GM04504 (cell line): ENCODE data around the gene PHF3.

Experiments
- DNase-seq: peaks from one replicate; pipeline ENCODE4 v3.0.0-alpha.2; 2012; ENCODE audit warnings: low read depth

Gene PHF3

GRCh38 chr6:63649269-63649668 is 13.7 kb downstream of the PHF3 start:
- DNase-seq: no peak

- no peak for DNase-seq
These were observed 14.3 kb downstream of the PHF3 start for GRCh38 chr6:63649847-63650265.

- DNase-seq: no peak
These were observed 17.4 kb downstream of the PHF3 start for GRCh38 chr6:63652980-63653379.

- no peak for DNase-seq
These were observed 25.2 kb downstream of the PHF3 start for GRCh38 chr6:63660757-63661156.

GRCh38 chr6:63661769-63662168 is 26.2 kb downstream of the PHF3 start:
- DNase-seq: no peak

- peak; percentile 37 for DNase-seq
These were observed 27.7 kb downstream of the PHF3 start for GRCh38 chr6:63663147-63663955.

- DNase-seq: no peak
These were observed 28.3 kb downstream of the PHF3 start for GRCh38 chr6:63663956-63664281.

GRCh38 chr6:63671098-63671754 is 35.6 kb downstream of the PHF3 start:
- no peak for DNase-seq

- DNase-seq: no peak
These were observed 37.1 kb downstream of the PHF3 start for GRCh38 chr6:63672582-63673129.

GRCh38 chr6:63673692-63674091 is 38.1 kb downstream of the PHF3 start:
- no peak for DNase-seq

- DNase-seq: no peak
These were observed 39.0 kb downstream of the PHF3 start for GRCh38 chr6:63674635-63675034.

- no peak for DNase-seq
These were observed 39.5 kb downstream of the PHF3 start for GRCh38 chr6:63675138-63675537.

GRCh38 chr6:63676412-63677114 is 41.0 kb downstream of the PHF3 start:
- DNase-seq: no peak

- DNase-seq: no peak
These were observed 41.7 kb downstream of the PHF3 start for GRCh38 chr6:63677282-63677681.

- DNase-seq: no peak
These were observed 47.5 kb downstream of the PHF3 start for GRCh38 chr6:63683071-63683603.

- no peak for DNase-seq
These were observed 50.1 kb downstream of the PHF3 start for GRCh38 chr6:63685446-63686379.

GRCh38 chr6:63689421-63689820 is 53.8 kb downstream of the PHF3 start:
- DNase-seq: no peak

GRCh38 chr6:63690221-63690620 is 54.6 kb downstream of the PHF3 start:
- DNase-seq: no peak

GRCh38 chr6:63705707-63706106 is 70.1 kb downstream of the PHF3 start:
- DNase-seq: no peak

- DNase-seq: no peak
These were observed 71.0 kb downstream of the PHF3 start for GRCh38 chr6:63706630-63707029.

- DNase-seq: no peak
These were observed 73.0 kb downstream of the PHF3 start for GRCh38 chr6:63708631-63709030.
